ENCODE results near the gene MANSC4. TPM values are rescaled to one million over a fixed set of nuclear protein-coding genes. Genes with fewer than 3 reads are reported as not detected.

MANSC4 gene
- total and polyA plus RNA-seq, 9 of the 15 experiments (the other 6 are each of a cell fraction or from before 2014, with no cell fraction given), result not detected

DNA sequence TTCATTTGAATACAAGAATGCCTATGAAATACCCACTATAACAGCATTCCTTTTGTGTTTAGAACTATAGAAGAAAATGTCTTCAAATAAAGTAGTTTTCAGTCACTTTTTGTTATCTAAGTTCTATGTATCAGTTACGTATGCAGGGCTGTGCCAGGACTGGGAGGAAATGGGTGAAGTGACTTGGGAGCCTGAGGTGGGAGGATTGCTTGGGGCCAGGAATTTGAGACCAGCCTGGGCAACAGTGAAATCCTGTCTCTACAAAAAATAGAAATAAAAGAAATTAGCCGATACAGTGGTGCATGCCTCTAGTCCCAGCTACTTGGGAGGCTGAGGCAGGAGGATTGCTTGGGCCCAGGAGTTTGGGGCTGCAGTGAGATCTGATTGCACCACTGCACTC, 22.9 kb upstream of the MANSC4 start:
- in situ Hi-C loops (cut with MboI) (no loop called here), intact Hi-C loops (cut with micrococcal nuclease) (no loop called here)
- ChIA-PET POLR2A (interaction anchor here (0.6 kb wide), 1 partner anchor 554 kb away, joined by 3 read pairs; no protein-coding TSS in a partner anchor), CTCF (ENCODE audit: low intra/inter-chr PET ratio) (no interaction called here)
- H4K20me1 ChIP-seq (replicated peaks; ENCODE audit: control insufficient read depth, insufficient read depth, low read length), result no peaks in the 10 kb centered on the region
- H3K9me3 ChIP-seq (replicated peaks; ENCODE audit: control insufficient read depth, insufficient read depth, low read depth, low read length), result no peaks in the 10 kb centered on the region
- no peak overlapping the region for H3K9ac ChIP-seq (ENCODE audit: insufficient read depth in 1 of 2, low read depth in 2 of 2, low read length in 2 of 2)
- ATAC-seq (no peak), DNase-seq (ENCODE audit: extremely low read depth in 1 of 4, low spot score in 3 of 4) (no peak), FAIRE-seq (no peak)
- no peaks in the 10 kb centered on the region for H3K27me3 ChIP-seq (ENCODE audit: control insufficient read depth in 2 of 2, insufficient read depth in 2 of 2, low read length in 2 of 2)
- no peaks in the 10 kb centered on the region for H3K9me1 ChIP-seq (ENCODE audit: control insufficient read depth, insufficient read depth, low read length)
- H3K4me1 ChIP-seq (replicated peaks in 1 of 2; ENCODE audit: control insufficient read depth in 2 of 2, insufficient read depth in 2 of 2, low read length in 2 of 2), result peaks cover 0 to 10% of the 10 kb centered on the region in 2 experiments; a peak in 3 of 5 replicates
- no peak overlapping the region for H2AFZ ChIP-seq (ENCODE audit: low read depth, low read length)
- no TSS peak for BruUV-seq (replicated peaks)
- 80% methylated on average over 2 of the region's 2 CpGs for WGBS (ENCODE audit: insufficient coverage, low coverage, missing lambda C conversion rate)
- peaks cover 8% of the 10 kb centered on the region; the same call in 2 of the 3 replicates for H3K36me3 ChIP-seq (ENCODE audit: control insufficient read depth, insufficient read depth, low read length)
- no peak overlapping the region for H3K27ac ChIP-seq (ENCODE audit: extremely low read depth, low read depth, low read length)
- TF ChIP-seq ZNF253 (CRISPR knock-in tag; conservative IDR thresholded peaks at IDR 0.05), result no peak
- TF ChIP-seq, protein P1, sequence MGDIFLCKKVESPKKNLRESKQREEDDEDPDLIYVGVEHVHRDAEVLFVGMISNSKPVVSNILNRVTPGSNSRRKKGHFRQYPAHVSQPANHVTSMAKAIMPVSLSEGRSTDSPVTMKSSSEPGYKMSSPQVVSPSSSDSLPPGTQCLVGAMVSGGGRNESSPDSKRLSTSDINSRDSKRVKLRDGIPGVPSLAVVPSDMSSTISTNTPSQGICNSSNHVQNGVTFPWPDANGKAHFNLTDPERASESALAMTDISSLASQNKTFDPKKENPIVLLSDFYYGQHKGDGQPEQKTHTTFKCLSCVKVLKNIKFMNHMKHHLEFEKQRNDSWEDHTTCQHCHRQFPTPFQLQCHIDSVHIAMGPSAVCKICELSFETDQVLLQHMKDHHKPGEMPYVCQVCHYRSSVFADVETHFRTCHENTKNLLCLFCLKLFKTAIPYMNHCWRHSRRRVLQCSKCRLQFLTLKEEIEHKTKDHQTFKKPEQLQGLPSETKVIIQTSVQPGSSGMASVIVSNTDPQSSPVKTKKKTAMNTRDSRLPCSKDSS (IDR thresholded peaks at IDR 0.05; ENCODE audit: low read depth, partially characterized antibody), result no peak
- no peak for TF ChIP-seq SPI1 (IDR thresholded peaks at IDR 0.05; ENCODE audit: borderline replicate concordance, low read depth, low read length)
- TF ChIP-seq FOXP4 (CRISPR knock-in tag; IDR thresholded peaks at IDR 0.05; ENCODE audit: borderline replicate concordance), result no peak
- TF ChIP-seq PCBP1 (IDR thresholded peaks at IDR 0.05; ENCODE audit: low read depth, low read length, poor library complexity, severe bottlenecking), result no peak
- TF ChIP-seq KLF13 (tag; IDR thresholded peaks at IDR 0.05; ENCODE audit: borderline replicate concordance, low read depth), result no peak
- no peak for TF ChIP-seq MAZ (CRISPR knock-in tag; conservative IDR thresholded peaks at IDR 0.05 in 1 of 2, IDR thresholded peaks at IDR 0.05 in 1 of 2)
- TF ChIP-seq KAT8 (IDR thresholded peaks at IDR 0.05; ENCODE audit: low read depth), result no peak
- no peak for TF ChIP-seq PHF20 (IDR thresholded peaks at IDR 0.05; ENCODE audit: partially characterized antibody)
- TF ChIP-seq HCFC1 (IDR thresholded peaks at IDR 0.05; ENCODE audit: low read depth, low read length), result no peak
- no peak for TF ChIP-seq ZNF165 (CRISPR knock-in tag; IDR thresholded peaks at IDR 0.05; ENCODE audit: borderline replicate concordance)
- H3K4me3 ChIP-seq, result no peak overlapping the region
- no peak overlapping the region for H3K4me2 ChIP-seq (ENCODE audit: insufficient read depth, low read length)
- H3K79me2 ChIP-seq (ENCODE audit: control insufficient read depth, insufficient read depth, low read length), result no peaks in the 10 kb centered on the region

Data from K562 (cell line).